HG03066 (cell line): ENCODE data around the gene COL18A1.
"Not testable (repeated sequence)": the region's sequence is repeated elsewhere in the genome, so short reads cannot be mapped to it uniquely, and the experiment has no call there.

Source experiments
- ATAC-seq: cut with Tn5 transposase; IDR thresholded peaks from one replicate; pipeline ENCODE4 v1.9.1; 2021; ENCODE audit warnings: low read depth; ENCODE audit not compliant: unreplicated experiment

COL18A1 gene

DNA sequence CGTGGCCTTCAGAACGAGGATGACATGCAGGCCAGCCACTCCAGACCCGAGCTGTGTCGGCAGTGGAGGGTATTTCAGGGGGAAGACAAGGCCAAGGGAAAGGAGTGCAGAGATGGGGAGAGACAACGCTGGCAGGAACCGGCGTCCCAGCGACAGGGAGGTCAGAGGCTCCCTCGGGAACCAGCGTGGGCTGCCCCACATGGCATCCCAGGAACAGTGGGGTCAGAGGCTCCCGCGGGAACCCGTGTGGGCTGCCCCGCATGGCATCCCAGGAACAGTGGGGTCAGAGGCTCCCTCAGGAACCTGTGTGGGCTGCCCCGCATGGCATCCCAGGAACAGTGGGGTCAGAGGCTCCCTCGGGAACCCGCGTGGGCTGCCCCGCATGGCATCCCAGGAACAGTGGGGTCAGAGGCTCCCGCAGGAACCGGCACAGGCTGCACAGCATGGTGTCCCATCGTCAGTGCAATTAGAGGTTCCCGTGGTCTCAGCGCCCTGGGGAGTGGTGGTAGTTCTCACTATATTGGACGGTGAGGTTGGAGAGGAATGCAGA is 94.3 kb downstream of the COL18A1 start:
- no peak for ATAC-seq

DNA sequence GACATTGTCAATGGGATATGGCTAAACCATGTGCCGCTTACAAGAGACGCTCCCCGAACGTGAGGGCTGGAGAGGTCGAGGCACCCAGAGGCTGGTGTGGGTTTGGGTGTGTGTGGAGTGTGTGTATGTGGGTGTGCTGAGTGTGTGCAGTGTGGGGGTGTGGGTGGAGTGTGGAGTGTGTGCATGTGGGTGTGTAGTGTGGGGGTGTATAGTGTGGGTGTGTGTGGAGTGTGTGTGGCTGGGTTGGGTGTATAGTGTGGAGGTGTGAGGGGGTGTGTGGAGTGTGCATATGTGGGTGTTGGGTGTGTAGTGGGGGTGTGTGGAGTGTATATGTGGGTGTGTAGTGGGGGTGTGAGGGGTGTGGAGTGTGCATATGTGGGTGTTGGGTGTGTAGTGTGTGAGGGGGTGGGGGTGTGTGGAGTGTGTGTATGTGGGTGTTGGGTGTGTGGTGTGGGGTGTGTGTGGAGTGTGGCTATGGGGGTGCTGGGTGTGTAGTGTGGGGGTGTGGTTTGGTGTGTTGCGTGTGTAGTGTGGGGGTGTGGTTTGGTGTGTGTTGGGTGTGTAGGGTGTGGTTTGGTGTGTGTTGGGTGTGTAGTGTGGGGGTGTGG is 95.1 kb downstream of the COL18A1 start:
- ATAC-seq = no peak

DNA sequence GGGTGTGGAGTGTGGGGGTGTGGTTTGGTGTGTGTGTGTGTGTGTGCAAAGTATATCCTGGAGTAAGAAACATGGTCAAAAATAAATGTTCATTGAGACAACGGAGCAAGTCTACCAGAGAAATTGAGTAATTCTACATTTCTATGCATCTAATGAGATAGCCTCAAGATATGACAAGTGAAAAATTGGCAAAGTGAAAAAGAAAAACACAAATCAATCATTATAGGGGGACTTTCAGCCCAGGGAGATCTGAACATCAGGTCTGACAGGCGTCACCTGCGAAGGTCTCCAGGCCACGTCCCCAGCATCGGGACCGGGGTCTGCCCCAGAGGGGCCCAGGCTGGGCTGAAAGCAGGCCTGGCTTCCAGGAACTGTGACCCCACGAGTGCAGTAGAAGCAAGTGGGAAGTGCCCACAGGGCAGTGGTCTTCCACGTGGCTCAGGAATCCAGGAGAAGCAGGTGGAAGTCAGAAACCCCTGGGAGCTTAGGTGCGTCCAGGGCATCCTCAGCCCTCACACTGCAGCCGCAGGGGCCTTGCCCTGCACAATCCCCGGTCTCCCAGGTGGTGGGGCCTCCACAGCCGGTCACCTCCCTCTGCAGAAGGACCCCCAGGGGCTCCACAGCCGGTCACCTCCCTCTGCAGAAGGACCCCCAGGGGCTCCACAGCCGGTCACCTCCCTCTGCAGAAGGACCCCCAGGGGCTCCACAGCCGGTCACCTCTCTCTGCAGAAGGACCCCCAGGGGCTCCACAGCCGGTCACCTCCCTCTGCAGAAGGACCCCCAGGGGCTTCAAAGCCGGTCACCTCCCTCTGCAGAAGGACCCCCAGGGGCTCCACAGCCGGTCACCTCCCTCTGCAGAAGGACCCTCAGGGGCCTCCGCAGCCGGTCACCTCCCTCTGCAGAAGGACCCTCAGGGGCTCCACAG is 96.4 kb downstream of the COL18A1 start:
- ATAC-seq = not testable (repeated sequence)

DNA sequence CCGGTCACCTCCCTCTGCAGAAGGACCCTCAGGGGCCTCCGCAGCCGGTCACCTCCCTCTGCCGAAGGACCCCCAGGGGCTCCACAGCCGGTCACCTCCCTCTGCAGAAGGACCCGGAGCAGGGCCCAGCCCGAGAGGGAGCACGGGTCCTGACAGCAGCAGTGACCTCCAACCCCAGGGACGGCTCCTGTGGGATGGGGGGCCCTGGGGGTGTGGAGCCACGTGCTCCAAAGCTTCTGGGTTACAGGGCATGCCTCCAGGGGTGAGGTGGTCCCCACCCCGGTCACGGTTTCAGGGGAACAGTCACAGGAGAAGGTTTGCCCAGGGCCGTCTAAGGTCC is 97.0 kb downstream of the COL18A1 start:
- ATAC-seq = no peak

DNA sequence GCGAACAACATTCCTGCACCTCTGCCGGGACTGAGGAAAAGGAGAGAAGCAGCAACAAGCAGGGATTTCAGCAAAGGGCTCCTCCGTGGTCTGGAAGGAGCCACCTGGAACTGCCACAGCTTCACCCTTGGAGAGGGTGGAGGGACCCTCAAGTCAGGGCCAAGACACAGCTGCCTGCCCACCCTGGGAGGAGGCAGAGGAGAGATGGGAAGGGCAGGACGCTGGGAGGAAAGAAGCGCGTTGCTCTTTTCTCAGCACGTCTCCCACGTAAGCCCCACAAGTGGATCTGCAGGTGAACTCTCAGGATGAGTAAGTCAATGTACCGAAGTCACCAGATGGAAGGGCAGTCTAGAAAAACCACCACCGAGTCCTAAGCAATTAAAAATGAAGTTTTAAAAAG is 97.6 kb downstream of the COL18A1 start:
- no peak for ATAC-seq

DNA sequence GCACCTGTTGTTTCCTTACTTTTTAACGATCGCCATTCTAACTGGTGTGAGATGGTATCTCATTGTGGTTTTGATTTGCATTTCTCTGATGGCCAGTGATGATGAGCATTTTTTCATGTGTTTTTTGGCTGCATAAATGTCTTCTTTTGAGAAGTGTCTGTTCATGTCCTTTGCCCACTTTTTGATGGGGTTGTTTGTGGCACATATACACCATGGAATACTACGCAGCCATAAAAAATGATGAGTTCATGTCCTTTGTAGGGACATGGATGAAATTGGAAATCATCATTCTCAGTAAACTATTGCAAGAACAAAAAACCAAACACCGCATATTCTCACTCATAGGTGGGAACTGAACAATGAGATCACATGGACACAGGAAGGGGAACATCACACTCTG is 98.3 kb downstream of the COL18A1 start:
- not testable (repeated sequence) for ATAC-seq

DNA sequence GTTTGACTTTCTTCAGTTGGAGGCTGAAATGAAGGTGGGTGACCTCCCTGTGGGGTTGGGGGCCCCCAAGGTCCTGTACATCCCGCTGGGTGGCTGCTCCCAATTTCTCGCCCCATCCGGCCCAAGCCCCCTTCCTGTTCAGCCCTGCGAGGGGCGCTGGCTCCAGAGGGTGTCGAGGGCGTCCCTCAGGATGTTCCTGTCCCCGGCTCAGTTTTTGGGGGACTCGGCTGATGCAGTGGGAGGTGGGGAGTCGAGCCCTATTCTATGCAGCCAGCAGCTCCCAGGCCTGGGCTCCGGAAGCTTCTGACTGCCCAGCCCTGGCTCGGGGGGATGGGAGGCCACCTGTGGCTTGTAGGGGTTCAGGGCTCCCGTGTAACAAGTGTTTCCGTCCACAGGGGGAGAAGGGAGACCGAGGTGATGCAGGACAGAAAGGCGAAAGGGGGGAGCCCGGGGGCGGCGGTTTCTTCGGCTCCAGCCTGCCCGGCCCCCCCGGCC is 99.1 kb downstream of the COL18A1 start:
- no peak for ATAC-seq

DNA sequence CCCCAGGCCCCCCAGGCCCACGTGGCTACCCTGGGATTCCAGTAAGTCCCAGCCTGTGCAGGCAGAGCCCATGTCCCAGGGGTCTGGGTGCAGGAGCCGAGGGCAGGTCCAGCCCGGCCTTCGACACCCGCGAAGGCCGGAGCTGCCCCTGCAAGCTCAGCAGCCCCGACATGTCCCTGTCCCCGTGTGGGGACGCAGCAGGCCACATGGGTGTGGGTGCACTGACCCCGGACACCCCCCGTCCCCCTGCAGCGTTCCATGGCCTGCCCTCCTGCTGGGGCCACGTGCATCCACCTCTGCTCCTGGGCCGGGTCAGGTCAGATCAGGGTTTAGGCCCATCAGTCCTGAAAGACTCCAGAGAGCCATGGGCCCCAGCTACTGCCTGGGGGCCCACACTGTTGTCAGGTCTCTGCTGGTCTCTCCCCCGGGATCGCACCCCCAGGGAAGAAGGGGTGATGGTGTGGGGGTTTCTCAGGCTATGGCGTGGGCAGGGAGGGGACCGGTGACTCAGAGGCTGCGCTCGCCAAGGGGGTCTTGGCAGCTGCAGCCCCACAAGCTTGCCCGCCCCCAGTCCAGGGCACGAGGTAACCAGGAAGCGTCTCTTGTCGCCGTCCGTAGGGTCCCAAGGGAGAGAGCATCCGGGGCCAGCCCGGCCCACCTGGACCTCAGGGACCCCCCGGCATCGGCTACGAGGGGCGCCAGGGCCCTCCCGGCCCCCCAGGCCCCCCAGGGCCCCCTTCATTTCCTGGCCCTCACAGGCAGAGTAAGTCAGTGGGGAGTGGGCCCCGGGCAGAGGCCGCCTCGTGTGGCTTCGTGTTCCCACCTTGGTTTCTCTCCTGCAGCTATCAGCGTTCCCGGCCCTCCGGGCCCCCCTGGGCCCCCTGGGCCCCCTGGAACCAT is 99.8 kb downstream of the COL18A1 start:
- ATAC-seq = no peak

DNA sequence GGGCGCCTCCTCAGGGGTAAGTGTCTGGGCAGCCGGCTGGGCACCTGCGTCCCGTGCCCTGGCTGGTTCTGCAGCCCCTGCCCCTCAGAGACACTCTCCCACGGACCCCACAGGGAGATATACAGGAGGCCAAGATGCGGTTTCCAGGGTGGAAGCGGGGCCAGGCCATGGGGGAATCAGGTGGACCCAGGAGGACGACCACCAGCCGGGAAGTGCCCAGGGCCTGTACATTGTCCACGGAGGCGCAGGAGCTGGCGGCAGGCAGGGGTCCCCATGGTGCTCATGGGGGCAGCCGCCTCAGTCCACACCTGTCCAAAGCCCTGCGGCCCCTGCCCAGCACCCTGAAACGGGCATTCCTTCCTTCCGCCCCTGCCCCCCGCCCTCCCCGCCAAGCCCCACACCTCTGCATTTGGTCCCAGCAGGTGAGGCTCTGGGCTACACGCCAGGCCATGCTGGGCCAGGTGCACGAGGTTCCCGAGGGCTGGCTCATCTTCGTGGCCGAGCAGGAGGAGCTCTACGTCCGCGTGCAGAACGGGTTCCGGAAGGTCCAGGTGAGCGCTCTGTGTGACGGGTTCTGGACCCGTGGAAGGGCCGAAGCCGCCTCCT is 100.6 kb downstream of the COL18A1 start:
- ATAC-seq = no peak

DNA sequence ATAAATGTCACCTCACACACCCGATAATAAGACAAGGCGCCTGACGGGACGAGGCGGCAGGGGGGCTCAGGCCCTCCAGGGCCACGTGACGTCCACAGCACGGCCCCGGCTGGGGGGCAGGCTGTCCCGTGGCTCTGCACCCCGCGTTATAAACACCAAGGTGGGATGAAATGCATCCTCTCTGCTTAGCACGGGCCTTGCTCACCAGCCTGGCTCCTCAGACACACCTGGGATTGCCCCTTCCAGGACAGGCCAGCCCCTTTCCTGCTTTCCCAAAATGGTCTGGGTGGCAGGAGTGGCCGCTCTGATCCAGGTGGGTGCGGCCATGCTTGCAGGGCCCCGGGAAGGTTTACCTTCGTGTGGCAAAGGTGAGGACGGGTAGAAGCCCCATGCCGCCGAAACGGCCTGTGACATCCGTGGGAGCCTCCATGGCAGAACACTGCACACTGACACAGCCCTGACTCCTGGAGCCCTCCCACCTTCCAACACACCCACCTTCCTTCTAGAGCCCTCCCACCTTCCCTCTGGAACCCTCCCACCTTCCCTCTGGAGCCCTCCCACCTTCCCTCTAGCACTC is 101.4 kb downstream of the COL18A1 start:
- no peak for ATAC-seq

DNA sequence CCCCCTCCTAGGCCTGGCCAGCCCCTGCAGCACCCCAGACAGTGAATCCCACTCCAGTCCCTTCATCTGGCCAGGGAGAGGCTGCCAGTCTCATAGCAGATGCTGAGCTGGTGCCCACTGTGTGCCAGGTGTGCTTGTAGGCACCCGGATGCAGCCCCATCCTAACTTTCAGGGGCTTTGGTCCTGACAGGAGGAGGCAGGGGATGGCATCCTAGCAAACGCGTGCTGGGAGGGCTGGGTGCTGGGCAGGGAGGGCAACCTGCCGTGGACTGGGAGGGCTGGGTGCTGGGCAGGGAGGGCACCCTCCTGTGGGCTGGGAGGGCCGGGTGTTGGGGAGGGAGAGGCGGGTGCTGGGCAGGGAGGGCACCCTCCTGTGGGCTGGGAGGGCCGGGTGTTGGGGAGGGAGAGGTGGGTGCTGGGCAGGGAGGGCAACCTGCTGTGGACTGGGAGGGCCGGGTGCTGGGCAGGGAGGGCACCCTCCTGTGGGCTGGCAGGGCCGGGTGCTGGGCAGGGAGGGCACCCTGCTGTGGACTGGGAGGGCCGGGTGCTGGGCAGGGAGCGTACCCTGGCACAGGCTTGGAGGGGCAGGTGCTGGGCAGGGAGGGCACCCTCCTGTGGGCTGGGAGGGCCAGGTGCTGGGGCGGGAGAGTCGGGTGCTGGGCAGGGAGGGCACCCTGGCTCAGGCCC is 102.0 kb downstream of the COL18A1 start:
- no peak for ATAC-seq

DNA sequence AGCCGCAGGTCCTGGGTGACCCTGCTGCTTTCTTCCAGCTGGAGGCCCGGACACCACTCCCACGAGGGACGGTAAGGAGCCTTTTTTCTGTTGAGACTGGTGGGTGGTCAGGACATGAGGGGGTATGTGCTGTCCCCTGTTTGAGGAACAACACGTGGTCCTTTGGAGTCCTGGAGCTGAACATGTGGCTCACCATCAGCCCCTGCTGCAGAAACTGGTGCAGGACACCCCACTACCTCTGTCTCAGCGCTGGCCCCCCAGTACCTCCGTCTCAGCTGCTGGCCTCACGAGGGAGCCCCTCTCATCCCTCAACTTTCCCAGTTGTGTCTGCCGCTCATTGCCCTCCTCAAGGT is 102.5 kb downstream of the COL18A1 start:
- ATAC-seq = no peak

DNA sequence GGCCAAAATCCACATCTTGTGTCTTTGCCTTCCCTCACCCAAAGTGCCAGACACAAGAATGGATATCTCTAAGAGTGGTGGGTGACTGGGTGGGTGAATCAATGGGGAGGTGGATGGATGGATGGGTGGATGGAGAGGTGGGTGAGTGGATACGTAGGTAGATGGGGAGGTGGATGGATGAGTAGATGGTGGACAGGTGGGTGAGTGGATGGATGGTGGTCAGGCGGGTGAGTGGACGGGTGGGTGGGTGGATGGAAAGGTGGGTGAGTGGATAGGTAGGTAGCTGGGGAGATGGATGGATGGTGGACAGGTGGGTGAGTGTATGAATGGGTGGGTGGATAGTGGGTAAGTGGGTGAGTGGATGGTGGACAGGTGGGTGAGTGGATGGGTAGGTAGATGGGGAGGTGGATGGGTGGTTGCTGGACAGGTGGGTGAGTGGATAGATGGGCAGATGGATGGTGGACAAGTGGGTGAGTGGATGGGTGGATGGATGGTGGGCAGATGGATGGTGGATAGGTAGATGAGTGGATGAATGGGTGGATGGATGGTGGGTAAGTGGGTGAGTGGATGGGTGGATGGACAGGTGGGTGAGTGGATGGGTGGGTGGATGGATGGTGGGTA is 103.0 kb downstream of the COL18A1 start:
- no peak for ATAC-seq

DNA sequence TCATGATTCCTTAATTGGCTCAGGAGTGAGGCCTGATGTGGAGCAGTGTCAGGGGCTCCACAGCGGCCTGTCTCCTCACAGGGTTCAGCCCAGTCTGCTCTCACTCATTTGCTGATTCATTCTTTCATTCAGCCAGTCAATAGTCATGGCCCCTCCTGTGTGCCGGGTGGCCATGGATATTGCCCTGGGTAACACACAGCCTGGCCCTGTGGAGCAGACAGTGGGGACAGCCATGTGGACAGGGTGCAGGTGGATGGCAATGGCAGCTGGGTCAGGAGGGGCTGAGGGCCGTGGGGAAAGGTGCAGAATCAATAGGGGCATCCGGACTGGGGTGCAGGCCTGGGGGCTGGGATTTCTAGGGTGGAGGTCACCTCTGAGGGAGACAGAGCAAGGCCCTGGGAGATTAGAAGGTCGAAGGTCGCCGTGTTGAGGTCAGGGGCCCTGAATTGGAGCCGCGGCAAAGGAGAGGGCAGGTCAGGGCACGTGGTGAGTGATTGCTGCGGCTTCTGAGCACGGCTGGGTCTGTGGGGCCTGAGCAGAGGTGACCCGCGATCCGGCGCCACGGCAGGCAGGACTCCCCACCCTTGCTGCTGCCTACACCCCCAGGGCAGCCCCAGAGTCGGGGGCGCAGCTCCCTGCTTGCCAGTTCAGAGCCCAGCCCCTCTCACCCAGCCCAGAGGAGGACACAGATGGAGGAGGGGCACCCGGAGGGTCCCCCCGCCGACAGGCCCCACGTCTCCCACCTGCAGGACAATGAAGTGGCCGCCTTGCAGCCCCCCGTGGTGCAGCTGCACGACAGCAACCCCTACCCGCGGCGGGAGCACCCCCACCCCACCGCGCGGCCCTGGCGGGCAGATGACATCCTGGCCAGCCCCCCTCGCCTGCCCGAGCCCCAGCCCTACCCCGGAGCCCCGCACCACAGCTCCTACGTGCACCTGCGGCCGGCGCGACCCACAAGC is 103.9 kb downstream of the COL18A1 start:
- ATAC-seq = no peak

DNA sequence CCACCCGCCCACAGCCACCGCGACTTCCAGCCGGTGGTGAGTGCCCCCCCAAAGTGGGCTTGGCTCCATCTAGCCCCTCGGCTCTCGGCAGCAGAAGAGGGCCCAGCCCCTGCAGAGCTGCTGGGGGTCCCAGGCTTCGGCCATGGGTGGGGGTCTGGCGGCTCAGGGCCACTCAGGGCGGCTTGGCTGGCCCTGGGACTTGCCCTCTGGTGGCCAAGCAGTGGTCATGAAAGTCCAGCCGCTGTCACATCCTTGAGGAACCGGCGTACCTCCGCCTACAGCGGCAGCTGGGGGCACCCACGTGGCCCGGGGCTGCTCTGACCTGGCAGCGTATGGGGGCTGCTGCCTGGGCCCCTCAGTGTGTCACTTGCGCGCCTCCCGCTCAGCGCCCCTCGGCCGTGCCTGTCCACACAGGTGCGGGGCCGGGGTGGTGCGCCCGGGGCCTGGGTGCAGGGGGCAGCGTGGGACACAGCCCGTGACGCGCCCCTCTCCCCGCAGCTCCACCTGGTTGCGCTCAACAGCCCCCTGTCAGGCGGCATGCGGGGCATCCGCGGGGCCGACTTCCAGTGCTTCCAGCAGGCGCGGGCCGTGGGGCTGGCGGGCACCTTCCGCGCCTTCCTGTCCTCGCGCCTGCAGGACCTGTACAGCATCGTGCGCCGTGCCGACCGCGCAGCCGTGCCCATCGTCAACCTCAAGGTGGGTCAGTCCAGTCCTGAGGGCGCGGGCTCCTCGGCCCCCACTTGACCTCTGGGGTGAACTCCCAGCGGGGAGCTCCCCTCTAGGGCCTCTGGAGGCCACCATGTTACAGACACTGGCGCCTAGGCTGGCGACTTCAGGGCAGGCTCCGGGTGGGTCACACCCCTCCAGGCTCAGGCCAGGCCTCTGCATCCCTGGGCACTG is 104.9 kb downstream of the COL18A1 start:
- ATAC-seq = no peak

DNA sequence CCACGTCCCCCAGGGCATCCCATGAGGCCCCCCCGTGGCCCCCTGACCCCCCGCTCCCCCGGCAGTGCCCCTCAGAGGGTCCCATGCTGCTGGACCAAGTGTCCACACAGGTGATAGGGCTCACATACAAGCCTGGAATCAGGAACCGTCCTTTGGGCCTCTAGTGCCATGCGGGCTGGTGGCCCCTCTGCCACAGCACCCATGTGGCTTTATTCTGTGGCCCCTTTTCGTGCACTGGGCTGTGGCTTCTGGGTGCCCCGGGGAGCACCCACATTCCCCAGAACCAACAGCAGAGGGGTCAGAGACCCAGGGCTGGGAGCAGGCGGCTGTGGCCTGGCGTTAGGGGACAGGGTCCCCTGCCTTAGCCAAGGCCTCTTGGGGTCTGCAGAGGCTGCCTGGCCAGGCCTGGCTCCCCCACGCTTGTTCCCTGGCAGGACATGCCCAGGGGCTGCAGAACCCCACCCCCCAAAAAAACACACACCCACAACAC is 105.5 kb downstream of the COL18A1 start:
- ATAC-seq = no peak

DNA sequence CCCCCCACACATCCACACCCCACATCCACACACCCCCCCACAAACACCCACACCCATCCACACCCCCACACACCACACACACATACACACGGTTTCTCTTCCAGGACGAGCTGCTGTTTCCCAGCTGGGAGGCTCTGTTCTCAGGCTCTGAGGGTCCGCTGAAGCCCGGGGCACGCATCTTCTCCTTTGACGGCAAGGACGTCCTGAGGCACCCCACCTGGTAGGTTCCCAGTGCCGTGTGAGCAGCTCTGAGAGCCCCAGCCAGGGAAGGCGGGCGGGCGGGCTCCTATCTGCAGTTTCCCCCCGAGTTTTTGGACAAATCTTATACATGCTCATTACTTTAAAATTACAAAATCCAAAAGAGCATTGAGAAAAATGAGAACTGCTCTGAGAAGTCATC is 106.0 kb downstream of the COL18A1 start:
- no peak for ATAC-seq
